Pancreas (tissue), 10 donors: Measurements from ENCODE around the gene CBFA2T3. TPM values are rescaled to one million over a fixed set of nuclear protein-coding genes. Genes with fewer than 3 reads are reported as not detected.
A peak's percentile ranks its signal among the peaks of the same experiment; 100 is the strongest.

Experiments used
- ATAC-seq, 4 donors: fragments of 200-7000 bp; cut with Tn5 transposase; one replicate each; pipeline versions ENCODE4 v1.8.0 to v1.9.1; 2020; ENCODE audit warnings: mild to moderate bottlenecking in 4 of 4, moderate library complexity in 4 of 4
- DNase-seq, 6 donors: peaks; one replicate each; pipeline ENCODE4 v3.0.0-alpha.2; 2020
- FAIRE-seq: peaks from 2 replicates; lab custom pipeline; 2012; peaks lifted over from hg19 to GRCh38; lab: Jason Lieb, UNC
- H3K27ac ChIP-seq, 4 donors: fragments of 200-600 bp; sonication (generic); 1 replicate in 3 of 4; 2 replicates in 1 of 4; pipeline versions ENCODE4 v1.5.0 to v1.8.0; 2020
- H3K27me3 ChIP-seq, 4 donors: fragments of 200-600 bp; one replicate each; pipeline ENCODE4 v1.8.0; 2021
- H3K36me3 ChIP-seq, 3 donors: fragments of 200-600 bp; sonication (generic) in 1 of 3; one replicate each; pipeline versions ENCODE4 v1.5.0 to v1.8.0; 2020 to 2021
- H3K4me1 ChIP-seq, 3 donors: fragments of 200-600 bp; one replicate each; pipeline ENCODE4 v1.8.0; 2021
- H3K4me3 ChIP-seq, 4 donors: fragments of 200-600 bp; sonication (generic) in 2 of 4; one replicate each; pipeline versions ENCODE4 v1.5.0 to v1.8.0; 2020 to 2021
- H3K9me3 ChIP-seq, 4 donors: fragments of 200-600 bp; one replicate each; pipeline ENCODE4 v1.8.0; 2021
- WGBS, 2 donors: extraction: QIAGEN DNeasy Blood & Tissue Kit; methylation state at CpG; one replicate each; pipeline ENCODE4 v1.1.7; 2013; 5-methylcytosine and 5-hydroxymethylcytosine counted together
- intact Hi-C, 3 donors: fragments of 100-400 bp; cut with DNase I; formaldehyde crosslinking; loops; one replicate each; pipeline versions ENCODE4 v1.11.1 to v1.14.2; 2022
- polyA plus RNA-seq, 2 donors: library from polyadenylated mRNA; stranded (reverse); fragments of 200-250 nt; gene quantifications; one replicate each; pipeline ENCODE4 v1.2.3, GENCODE V29; 2013
- total RNA-seq, 6 donors: library from RNA; stranded (reverse); fragmentation: NEBNext Ultra II Directional in 4 of 6; extraction: Animal tissue kit (Norgen Biotek cat#: 25700) in 4 of 6; gene quantifications; one replicate each; pipeline versions ENCODE4 v1.2.1 to v1.2.4, GENCODE V29; 2021 to 2023
- TF ChIP-seq, protein P1 (sequence below), 4 donors: fragments of 200-600 bp; sonication (generic) in 3 of 4; IDR thresholded peaks; one replicate each; pipeline versions ENCODE4 v1.5.0 to v1.8.0; 2021; ENCODE audit warnings: antibody characterized with exemption in 4 of 4
- donor health status: healthy with polysubstance abuse.
- donor health status: DM: no; HTN: no; CAD: no; lungs with moderate emphysema.
- donor health status: DM: no; HTN: no; CAD: no.
- donor health status: control.
- donor health status: control.
- donor health status: Bipolar disorder and iron deficiency.
- donor health status: DM: yes; HTN: yes; CAD: no.
- donor health status: DM: no; HTN: no; CAD: no.
- donor health status: DM: no; HTN: no; CAD: no.
- donor health status: DM: yes; HTN: yes; CAD: no.

Gene CBFA2T3
- total and polyA plus RNA-seq, 8 donors: 8.7 to 27.0 (median 21.9) TPM

DNA sequence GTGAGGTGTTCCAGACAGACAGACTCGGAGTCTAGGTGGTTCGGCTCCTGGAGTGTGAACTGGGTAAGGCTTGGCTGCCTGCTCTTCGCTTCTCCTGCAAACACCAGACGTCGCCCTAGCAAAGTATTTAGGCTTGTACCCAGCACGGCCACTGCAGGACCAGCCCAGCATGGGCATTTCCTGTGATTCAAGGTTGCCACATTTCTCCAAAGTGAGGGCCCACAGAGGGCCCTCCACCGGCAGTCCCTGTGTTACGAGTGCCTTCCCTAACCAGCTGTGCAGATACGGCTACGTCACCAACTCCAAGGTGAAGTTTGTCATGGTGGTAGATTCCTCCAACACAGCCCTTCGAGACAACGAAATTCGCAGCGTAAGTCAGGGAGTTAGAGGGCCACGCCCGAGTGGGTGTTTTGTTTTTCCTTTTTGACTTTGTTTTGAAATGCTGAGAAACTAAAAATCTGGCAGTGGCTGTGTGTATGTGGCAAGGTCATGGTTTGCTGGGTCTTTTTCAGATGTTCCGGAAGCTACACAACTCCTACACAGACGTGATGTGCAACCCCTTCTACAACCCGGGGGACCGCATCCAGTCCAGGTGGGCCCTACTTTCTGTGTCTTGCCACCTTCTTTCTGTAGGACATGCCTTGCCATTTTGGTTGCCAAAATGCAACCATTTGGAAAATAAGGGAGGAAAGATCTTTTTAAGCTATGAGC is 117.5 kb downstream of the CBFA2T3 start:
- no peaks in the 10 kb centered on the region for H3K27me3 ChIP-seq
- peaks cover 0 to 10% (median 4%) of the 10 kb centered on the region in 3 donors for H3K4me1 ChIP-seq
- ATAC-seq: no peak
- WGBS, 2 donors: 90% methylated on average over 20 of the region's 20 CpGs
- H3K27ac ChIP-seq: no peak overlapping the region
- intact Hi-C loops: no loop called here
- DNase-seq: no peak
- no peaks in the 10 kb centered on the region for H3K9me3 ChIP-seq
- TF ChIP-seq, protein P1, sequence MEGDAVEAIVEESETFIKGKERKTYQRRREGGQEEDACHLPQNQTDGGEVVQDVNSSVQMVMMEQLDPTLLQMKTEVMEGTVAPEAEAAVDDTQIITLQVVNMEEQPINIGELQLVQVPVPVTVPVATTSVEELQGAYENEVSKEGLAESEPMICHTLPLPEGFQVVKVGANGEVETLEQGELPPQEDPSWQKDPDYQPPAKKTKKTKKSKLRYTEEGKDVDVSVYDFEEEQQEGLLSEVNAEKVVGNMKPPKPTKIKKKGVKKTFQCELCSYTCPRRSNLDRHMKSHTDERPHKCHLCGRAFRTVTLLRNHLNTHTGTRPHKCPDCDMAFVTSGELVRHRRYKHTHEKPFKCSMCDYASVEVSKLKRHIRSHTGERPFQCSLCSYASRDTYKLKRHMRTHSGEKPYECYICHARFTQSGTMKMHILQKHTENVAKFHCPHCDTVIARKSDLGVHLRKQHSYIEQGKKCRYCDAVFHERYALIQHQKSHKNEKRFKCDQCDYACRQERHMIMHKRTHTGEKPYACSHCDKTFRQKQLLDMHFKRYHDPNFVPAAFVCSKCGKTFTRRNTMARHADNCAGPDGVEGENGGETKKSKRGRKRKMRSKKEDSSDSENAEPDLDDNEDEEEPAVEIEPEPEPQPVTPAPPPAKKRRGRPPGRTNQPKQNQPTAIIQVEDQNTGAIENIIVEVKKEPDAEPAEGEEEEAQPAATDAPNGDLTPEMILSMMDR (IDR thresholded peaks at IDR 0.05): no peak
- no peak for FAIRE-seq
- H3K36me3 ChIP-seq: peaks cover 0 to 28% (median 3%) of the 10 kb centered on the region in 3 donors
- no peak overlapping the region for H3K4me3 ChIP-seq

DNA sequence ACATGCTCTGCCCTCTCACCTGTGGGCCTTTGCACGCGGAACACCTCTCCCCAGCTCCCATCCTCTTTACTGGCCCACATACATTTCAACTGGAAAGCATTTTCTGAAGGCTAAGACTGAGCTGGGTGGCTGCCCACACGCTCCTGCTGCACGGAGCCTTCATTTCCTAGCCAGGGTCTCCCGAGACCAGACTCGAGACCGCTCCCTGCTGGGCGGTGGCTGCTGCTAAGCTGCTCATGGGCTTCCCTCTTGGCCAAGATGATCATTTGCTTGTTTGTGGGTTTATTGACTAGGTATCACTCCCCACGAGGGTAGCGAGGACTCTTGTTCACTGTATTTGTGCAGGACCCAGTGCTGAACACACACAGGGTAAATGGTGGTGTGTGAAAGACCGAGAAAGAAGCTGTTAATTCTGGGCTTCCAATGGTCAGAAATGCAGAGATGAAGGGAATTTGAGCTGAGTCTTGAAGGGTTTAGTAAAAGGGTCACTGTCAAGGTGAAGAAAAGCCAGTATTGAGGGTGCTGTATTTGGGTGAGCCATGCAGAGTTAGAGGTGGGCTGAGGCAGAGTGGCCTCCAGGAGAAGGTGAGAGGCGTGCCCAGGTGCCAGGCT is 119.2 kb downstream of the CBFA2T3 start:
- intact Hi-C loops: no loop called here
- no peak for FAIRE-seq
- WGBS, 2 donors: 14 to 15% methylated on average over 12 of the region's 12 CpGs

DNA sequence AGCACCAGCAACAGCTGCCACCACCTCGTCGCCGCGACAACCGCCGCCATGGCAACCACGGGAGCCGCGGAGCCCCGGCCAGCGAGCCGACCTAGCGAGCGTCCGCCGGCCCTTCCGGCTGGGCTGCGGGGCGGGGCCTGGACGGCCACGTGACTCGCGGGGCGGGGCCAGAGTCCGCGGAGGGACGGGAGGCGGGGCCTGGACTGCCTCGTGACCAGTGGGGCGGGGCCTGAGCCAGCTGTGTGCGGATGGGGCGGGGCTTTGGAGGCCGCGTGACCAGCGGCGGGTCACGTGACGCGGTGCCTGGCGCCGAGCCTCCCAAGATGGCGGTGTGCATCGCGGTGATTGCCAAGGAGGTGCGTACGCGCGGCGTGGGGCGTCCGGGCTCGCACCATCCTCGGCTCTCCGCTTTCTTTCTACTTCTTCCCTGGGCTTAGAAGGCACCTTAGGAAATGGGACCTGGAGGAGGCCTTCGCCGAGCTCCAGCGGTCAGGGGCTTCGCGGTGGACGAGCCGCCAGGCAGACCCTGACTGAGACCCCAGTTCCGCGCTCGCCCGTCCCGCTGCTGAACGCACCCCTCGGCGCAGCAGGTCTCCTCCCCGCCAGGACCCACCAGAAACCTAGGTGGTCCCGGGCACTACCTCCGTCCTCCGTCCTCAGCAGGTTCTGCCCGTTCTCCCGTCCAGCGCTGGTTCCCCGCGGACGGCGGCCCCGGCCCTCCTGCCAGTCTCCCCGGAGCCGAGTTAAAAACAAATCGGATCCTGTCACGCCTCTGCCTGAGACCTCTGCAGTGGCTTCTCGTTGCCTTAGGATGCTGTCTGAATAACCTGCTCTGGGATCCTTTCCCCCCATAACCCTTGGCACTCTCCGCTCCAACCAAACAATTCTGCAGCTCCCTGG is 119.9 kb downstream of the CBFA2T3 start, which contains the start of the genes GALNS and TRAPPC2L:
Gene GALNS, minus strand, starts transcription at position 120 of the 900 bp plus-strand sequence. Its CDS starts 70 bp downstream, at position 50.
Gene TRAPPC2L, plus strand, starts transcription at position 300 of the 900 bp plus-strand sequence. Its CDS starts 24 bp downstream, at position 324.
- TF ChIP-seq, protein P1 (IDR thresholded peaks at IDR 0.05): no peak
- ATAC-seq: peak; percentile 93 to 98 (median 95)
- peak within 1 kb of the TSS; percentile 60 to 66 (median 62) for H3K27ac ChIP-seq
- WGBS, 2 donors: 0% methylated on average over 76 to 87 of the region's 87 CpGs
- H3K36me3 ChIP-seq: peaks cover 0 to 25% (median 3%) of the 10 kb centered on the region in 3 donors
- H3K27me3 ChIP-seq: no peaks in the 10 kb centered on the region
- FAIRE-seq: no peak
- intact Hi-C loops: no loop called here
- DNase-seq: peak; percentile 97 to 100 (median 100)
- H3K9me3 ChIP-seq: no peaks in the 10 kb centered on the region
- H3K4me3 ChIP-seq: peak within 1 kb of the TSS; percentile 65 to 99 (median 89)
- H3K4me1 ChIP-seq: peaks cover 0 to 10% (median 4%) of the 10 kb centered on the region in 3 donors

More for the DNA sequence above, 119.2 kb downstream of the CBFA2T3 start:
- Histone ChIP-seq H3K27me3 (no peaks in the 10 kb centered on the region), H3K4me1 (peaks cover 0 to 10% (median 4%) of the 10 kb centered on the region in 3 donors), H3K36me3 (peaks cover 0 to 28% (median 3%) of the 10 kb centered on the region in 3 donors), H3K4me3 (peak overlapping the region; percentile 65 to 99 (median 89)), H3K9me3 (no peaks in the 10 kb centered on the region), H3K27ac (peak overlapping the region in 2 of 4 donors; percentile 60 to 61)
- TF ChIP-seq, protein P1 (IDR thresholded peaks at IDR 0.05): peak in 2 of 4 donors; percentile 31 to 44
- DNase-seq (peak; percentile 58 to 88 (median 72)), ATAC-seq (peak; percentile 60 to 83 (median 77))

DNA sequence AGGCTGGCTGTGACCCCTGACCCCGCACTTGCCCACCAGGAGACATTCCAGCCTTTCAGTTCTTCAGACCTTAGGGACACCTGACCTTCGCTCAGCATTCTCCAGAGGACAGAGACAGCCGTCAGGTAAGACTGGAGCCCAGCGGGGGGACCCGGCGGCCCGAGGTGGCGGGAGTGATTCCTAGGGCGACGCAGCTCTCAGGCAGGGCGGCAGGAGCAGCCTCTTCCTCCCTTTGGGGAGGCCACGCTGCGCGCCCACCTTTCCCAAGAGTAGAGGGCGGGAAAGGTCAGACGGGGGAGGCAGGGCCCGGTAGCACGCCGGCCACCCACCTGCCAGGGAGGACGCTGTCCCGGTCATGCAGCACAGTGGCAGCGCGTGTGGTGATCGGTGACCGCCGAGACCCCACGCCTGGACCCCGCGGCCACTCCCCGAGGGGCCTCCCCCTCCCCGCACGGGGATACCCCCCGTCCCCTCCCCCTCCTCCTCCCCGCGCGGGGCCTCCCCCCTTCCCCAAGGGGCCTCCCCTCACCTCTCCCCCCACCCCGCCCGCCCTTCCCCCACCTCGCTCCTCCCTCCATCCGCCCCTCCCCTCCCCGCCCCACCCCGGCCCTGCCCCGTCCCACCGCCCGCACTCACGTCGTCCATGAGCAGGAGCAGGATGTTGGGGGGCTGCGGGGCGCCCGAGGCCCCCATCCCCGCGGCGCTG is 120.7 kb downstream of the CBFA2T3 start:
- FAIRE-seq (no peak), DNase-seq (peak in 5 of 6 donors; percentile 35 to 84 (median 50)), ATAC-seq (no peak)
- Histone ChIP-seq H3K4me1 (peaks cover 0 to 10% (median 4%) of the 10 kb centered on the region in 3 donors), H3K27ac (peak overlapping the region in 1 of 4 donors; percentile 63), H3K27me3 (no peaks in the 10 kb centered on the region), H3K36me3 (peaks cover 0 to 24% (median 3%) of the 10 kb centered on the region in 3 donors), H3K4me3 (peak overlapping the region; percentile 26 to 99 (median 82)), H3K9me3 (no peaks in the 10 kb centered on the region)
- 13 to 14% methylated on average over 29 to 48 of the region's 53 CpGs for WGBS, 2 donors
- intact Hi-C loops: no loop called here
- TF ChIP-seq, protein P1 (IDR thresholded peaks at IDR 0.05): no peak
